B cell (primary cell): ENCODE data around the gene AQP5. TPM values are rescaled to one million over a fixed set of nuclear protein-coding genes. Genes with fewer than 3 reads are reported as not detected.

Experiments used
- ATAC-seq: fragments of 200-7000 bp; cut with Tn5 transposase; one replicate; pipeline ENCODE4 v1.10.0; 2021; ENCODE audit warnings: low read depth, mild to moderate bottlenecking, moderate number of reproducible peaks, moderate library complexity
- CTCF ChIA-PET: fragments of 350-600 bp; sonication (Branson Sonifier 250); formaldehyde crosslinking; loops from one replicate; lab custom pipeline; 2021; ENCODE audit warnings: antibody characterized with exemption, inconsistent platforms; lab: Charles Lee
- POLR2A ChIA-PET: fragments of 350-600 bp; sonication (Branson Sonifier 250); formaldehyde crosslinking; loops from one replicate; lab custom pipeline; 2021; ENCODE audit warnings: antibody characterized with exemption; lab: Charles Lee
- DNase-seq: peaks from one replicate; pipeline ENCODE4 v3.0.0; 2013
- H2AFZ ChIP-seq: 2 replicates; pipeline ENCODE4 v1.6.1; 2012; ENCODE audit warnings: mild to moderate bottlenecking, low read depth, low read length; ENCODE audit not compliant: insufficient read depth, poor library complexity, severe bottlenecking
- H3K27ac ChIP-seq, 2 donors: 1 replicate in 1 of 2; 2 replicates in 1 of 2; pipeline ENCODE4 v1.5.1; 2012 to 2013; ENCODE audit warnings: low read length in 2 of 2, mild to moderate bottlenecking in 2 of 2, moderate library complexity in 1 of 2
- H3K27me3 ChIP-seq, 4 experiments: fragments of 200-600 bp in 1 of 4; sonication (generic) in 1 of 4; replicated peaks in 1 of 4; 1 replicate in 2 of 4; 2 replicates in 2 of 4; pipeline versions ENCODE4 v1.6.1 to v1.7.0; 2013 to 2016; ENCODE audit warnings: low read length in 3 of 4, mild to moderate bottlenecking in 2 of 4, mixed read lengths in 1 of 4, moderate library complexity in 1 of 4; ENCODE audit not compliant: insufficient read depth in 4 of 4, control insufficient read depth in 3 of 4; ENCODE audit errors: control extremely low read depth in 1 of 4
- H3K36me3 ChIP-seq, 2 experiments: replicated peaks in 1 of 2; 1 replicate in 1 of 2; 2 replicates in 1 of 2; pipeline versions ENCODE4 v1.6.1 to v1.7.1; 2013; ENCODE audit warnings: low read length in 1 of 2; ENCODE audit not compliant: insufficient read depth in 2 of 2, control insufficient read depth in 1 of 2; ENCODE audit errors: control extremely low read depth in 1 of 2, extremely low read depth in 1 of 2
- H3K4me1 ChIP-seq, 2 donors: fragments of 200-600 bp in 1 of 2; sonication (generic) in 1 of 2; 1 replicate in 1 of 2; 2 replicates in 1 of 2; pipeline versions ENCODE4 v1.5.1 to v1.6.1; 2013 to 2017; ENCODE audit warnings: low read length in 2 of 2; ENCODE audit not compliant: control insufficient read depth in 2 of 2, insufficient read depth in 2 of 2
- H3K4me2 ChIP-seq: replicated peaks from 2 replicates; pipeline ENCODE3; 2012; ENCODE audit warnings: mild to moderate bottlenecking, low read depth, low read length; ENCODE audit not compliant: poor library complexity, severe bottlenecking
- H3K4me3 ChIP-seq, 5 experiments: fragments of 200-600 bp in 1 of 5; sonication (generic) in 1 of 5; 1 replicate in 3 of 5; 2 replicates in 2 of 5; pipeline versions ENCODE4 v1.5.1 to v1.7.0; 2011 to 2016; ENCODE audit warnings: low read length in 4 of 5, mild to moderate bottlenecking in 4 of 5, low read depth in 2 of 5, control low read depth in 1 of 5, moderate library complexity in 1 of 5; ENCODE audit not compliant: insufficient read depth in 1 of 5; ENCODE audit errors: control extremely low read depth in 1 of 5, extremely low read depth in 1 of 5
- H3K79me2 ChIP-seq: fragments of 200-600 bp; sonication (generic); one replicate; pipeline ENCODE4 v1.6.0; 2016; ENCODE audit warnings: low read length; ENCODE audit not compliant: control insufficient read depth, insufficient read depth
- H3K9ac ChIP-seq: fragments of 200-600 bp; sonication (generic); 2 replicates; pipeline ENCODE4 v1.6.1; 2017; ENCODE audit warnings: mild to moderate bottlenecking, low read length, moderate library complexity
- H3K9me3 ChIP-seq, 3 donors: one replicate each; pipeline versions ENCODE4 v1.6.1 to v1.7.1; 2013; ENCODE audit warnings: low read length in 2 of 3; ENCODE audit not compliant: control insufficient read depth in 2 of 3, insufficient read depth in 1 of 3; ENCODE audit errors: control extremely low read depth in 1 of 3
- H4K20me1 ChIP-seq: 2 replicates; pipeline ENCODE4 v1.6.0; 2012; ENCODE audit warnings: mild to moderate bottlenecking, low read length; ENCODE audit not compliant: insufficient read depth, control insufficient read depth, poor library complexity, severe bottlenecking
- H3K27ac Mint-ChIP-seq: one replicate; pipeline ENCODE4 v1.8.0; 2021; ENCODE audit warnings: mixed read lengths
- H3K27me3 Mint-ChIP-seq: one replicate; pipeline ENCODE4 v1.8.0; 2021; ENCODE audit warnings: mixed read lengths
- H3K4me1 Mint-ChIP-seq: one replicate; pipeline ENCODE4 v1.8.0; 2021; ENCODE audit warnings: mixed read lengths
- H3K4me3 Mint-ChIP-seq: one replicate; pipeline ENCODE4 v1.8.0; 2021; ENCODE audit warnings: mixed read lengths
- H3K9me3 Mint-ChIP-seq: one replicate; pipeline ENCODE4 v1.8.0; 2022; ENCODE audit warnings: mixed read lengths; ENCODE audit not compliant: insufficient read depth
- CTCF ChIP-seq: fragments of 200-600 bp; IDR thresholded peaks from one replicate; pipeline ENCODE4 v1.8.0; 2022; ENCODE audit warnings: antibody characterized with exemption, mild to moderate bottlenecking
- EZH2 ChIP-seq: IDR thresholded peaks from 2 replicates; pipeline ENCODE4 v1.6.1; 2012; ENCODE audit warnings: borderline replicate concordance, low read depth, mild to moderate bottlenecking, moderate library complexity, low read length; ENCODE audit not compliant: insufficient read depth, poor library complexity, severe bottlenecking
- WGBS: methylation state at CpG from one replicate; pipeline ENCODE4 v1.1.5; 2013; ENCODE audit warnings: missing lambda C conversion rate; ENCODE audit not compliant: insufficient coverage; 5-methylcytosine and 5-hydroxymethylcytosine counted together
- intact Hi-C: fragments of 100-400 bp; cut with micrococcal nuclease; formaldehyde crosslinking; loops from one replicate; pipeline ENCODE4 v1.10.0; 2022
- polyA minus RNA-seq: library from RNA; depleted of rRNA, polyadenylated mRNA; stranded (reverse); fragments of >200 nt; gene quantifications from 2 replicates; pipeline ENCODE4 v1.2.3, GENCODE V29; 2012
- polyA plus RNA-seq: library from polyadenylated mRNA; depleted of rRNA; stranded (reverse); fragments of >200 nt; gene quantifications from 2 replicates; pipeline ENCODE4 v1.2.3, GENCODE V29; 2012
- total RNA-seq, 2 donors: library from RNA; stranded (reverse); fragments of 120-200 nt in 1 of 2; gene quantifications; 1 replicate in 1 of 2; 2 replicates in 1 of 2; pipeline versions ENCODE4 v1.2.3 to v1.2.4, GENCODE V29; 2013 to 2022

The AQP5 gene
- total RNA-seq (not detected in 2 replicates), polyA plus RNA-seq (not detected in 2 replicates), polyA minus RNA-seq (not detected in 2 replicates)
- total RNA-seq (2013) = not detected

GRCh38 chr12:49961111-49961922 is at the start of gene AQP5:
AQP5 (plus strand) TSS chr12:49961872; CDS start chr12:49962018, 146 bp downstream.
- Histone ChIP-seq H3K79me2 (no peaks in the 10 kb centered on the region), H3K27ac (no peak within 1 kb of the TSS), H3K27me3 (peaks cover 0 to 64% (median 17%) of the 10 kb centered on the region in 4 experiments), H3K36me3 (no peaks in the 10 kb centered on the region), H4K20me1 (no peaks in the 10 kb centered on the region), H3K4me1 (peaks cover 3 to 16% of the 10 kb centered on the region in 2 donors), H2AFZ (peak within 1 kb of the TSS; percentile 16), H3K4me3 (no peak within 1 kb of the TSS), H3K9ac (no peak within 1 kb of the TSS), H3K4me2 (peak within 1 kb of the TSS; percentile 68), H3K9me3 (peaks cover 0 to 2% (median 0%) of the 10 kb centered on the region in 3 donors)
- ChIA-PET CTCF (interaction anchor here (2.3 kb wide), 1 partner anchor 16 kb away, joined by 5 read pairs; no protein-coding TSS in a partner anchor), POLR2A (no interaction called here)
- WGBS = 7% methylated on average over 110 of the region's 111 CpGs
- intact Hi-C loops = no loop called here
- Mint-ChIP-seq H3K4me1 (peaks cover 7% of the 10 kb centered on the region), H3K27me3 (peaks cover 73% of the 10 kb centered on the region), H3K4me3 (peak within 1 kb of the TSS; percentile 59), H3K27ac (no peak within 1 kb of the TSS), H3K9me3 (no peaks in the 10 kb centered on the region)
- DNase-seq = peak; percentile 29
- no peak for TF ChIP-seq EZH2
- TF ChIP-seq CTCF = no peak
- ATAC-seq = no peak
